Esophagus squamous epithelium (tissue), 4 donors: ENCODE results near the gene SCYGR2.

Experiments used
- CTCF ChIP-seq, 6 experiments: fragments of 450-650 bp in 4 of 6; fragments of 200-600 bp in 2 of 6; sonication (generic) in 2 of 6; IDR thresholded peaks; one replicate each; pipeline ENCODE4 v1.5.1; 2016 to 2019; ENCODE audit warnings: antibody characterized with exemption in 6 of 6, mild to moderate bottlenecking in 4 of 6, moderate library complexity in 4 of 6
- POLR2A ChIP-seq, 4 donors: fragments of 450-650 bp; IDR thresholded peaks; one replicate each; pipeline ENCODE4 v1.6.1; 2017; ENCODE audit warnings: antibody characterized with exemption in 4 of 4, mild to moderate bottlenecking in 4 of 4, moderate library complexity in 3 of 4

GRCh38 chr2:227643990-227644551, 45.4 kb downstream of the SCYGR2 start:
- TF ChIP-seq CTCF (IDR thresholded peaks at IDR 0.05) (no peak), POLR2A (IDR thresholded peaks at IDR 0.05) (no peak)
